Glutamatergic neuron (in vitro differentiated cells): Measurements from ENCODE around the gene VASN. TPM values are rescaled to one million over a fixed set of nuclear protein-coding genes. Genes with fewer than 3 reads are reported as not detected.
"Not testable (repeated sequence)": the region's sequence is repeated elsewhere in the genome, so short reads cannot be mapped to it uniquely, and the experiment has no call there.

ENCODE experiments used
- DNase-seq: peaks from one replicate; pipeline ENCODE4 v3.0.0; 2022
- H3K27ac Mint-ChIP-seq: one replicate; pipeline ENCODE4 v1.8.0; 2020; ENCODE audit warnings: mild to moderate bottlenecking, mixed read lengths, inconsistent platforms; ENCODE audit not compliant: unreplicated experiment
- H3K27me3 Mint-ChIP-seq: one replicate; pipeline ENCODE4 v1.8.0; 2020; ENCODE audit warnings: mild to moderate bottlenecking, moderate library complexity, mixed read lengths, inconsistent platforms; ENCODE audit not compliant: unreplicated experiment
- H3K36me3 Mint-ChIP-seq: one replicate; pipeline ENCODE4 v1.8.0; 2020; ENCODE audit warnings: mild to moderate bottlenecking, mixed read lengths, inconsistent platforms; ENCODE audit not compliant: unreplicated experiment
- H3K4me1 Mint-ChIP-seq: one replicate; pipeline ENCODE4 v1.8.0; 2020; ENCODE audit warnings: mild to moderate bottlenecking, low read depth, mixed read lengths, inconsistent platforms; ENCODE audit not compliant: unreplicated experiment
- H3K4me3 Mint-ChIP-seq: one replicate; pipeline ENCODE4 v1.8.0; 2020; ENCODE audit warnings: mild to moderate bottlenecking, mixed read lengths, inconsistent platforms; ENCODE audit not compliant: unreplicated experiment
- H3K9me3 Mint-ChIP-seq: one replicate; pipeline ENCODE4 v1.8.0; 2020; ENCODE audit warnings: mild to moderate bottlenecking, moderate library complexity, mixed read lengths, inconsistent platforms; ENCODE audit not compliant: unreplicated experiment
- CTCF ChIP-seq: fragments of 200-600 bp; sonication (generic); IDR thresholded peaks from one replicate; pipeline ENCODE4 v1.5.0; 2021; ENCODE audit not compliant: partially characterized antibody, unreplicated experiment
- total RNA-seq: library from RNA; stranded (reverse); fragmentation: NEBNext Ultra II Directional; extraction: Animal tissue kit (Norgen Biotek cat#: 25700); gene quantifications from one replicate; pipeline ENCODE4 v1.2.1, GENCODE V29; 2021; ENCODE audit not compliant: unreplicated experiment

The VASN gene
- total RNA-seq, 1 donor from 2014 or later, result 4.1 TPM

- H3K9me3 Mint-ChIP-seq, result no peaks in the 10 kb centered on the region
- peaks cover 4% of the 10 kb centered on the region for H3K27me3 Mint-ChIP-seq
- H3K27ac Mint-ChIP-seq, result no peak overlapping the region
- peaks cover 6% of the 10 kb centered on the region for H3K4me1 Mint-ChIP-seq
- no peak overlapping the region for H3K4me3 Mint-ChIP-seq
- H3K36me3 Mint-ChIP-seq, result no peaks in the 10 kb centered on the region
- DNase-seq, result no peak
- TF ChIP-seq CTCF, result no peak
Observed at GRCh38 chr16:4333308-4333638, 38.4 kb upstream of the VASN start.

GRCh38 chr16:4333714-4334113, 37.9 kb upstream of the VASN start:
- DNase-seq, H3K27me3 Mint-ChIP-seq, H3K4me3 Mint-ChIP-seq, H3K36me3 Mint-ChIP-seq, H3K4me1 Mint-ChIP-seq, H3K9me3 Mint-ChIP-seq: not testable (repeated sequence)
- H3K27ac Mint-ChIP-seq, result peak overlapping the region; percentile 43

- H3K4me1 Mint-ChIP-seq, result peaks cover 2% of the 10 kb centered on the region
- no peak overlapping the region for H3K27ac Mint-ChIP-seq
- no peak for DNase-seq
- TF ChIP-seq CTCF, result no peak
- peaks cover 1% of the 10 kb centered on the region for H3K9me3 Mint-ChIP-seq
- H3K36me3 Mint-ChIP-seq, result no peaks in the 10 kb centered on the region
- peaks cover 3% of the 10 kb centered on the region for H3K27me3 Mint-ChIP-seq
- H3K4me3 Mint-ChIP-seq, result no peak overlapping the region
Observed at GRCh38 chr16:4334724-4335495, 36.7 kb upstream of the VASN start.

GRCh38 chr16:4336701-4337539, 34.7 kb upstream of the VASN start:
- peaks cover 1% of the 10 kb centered on the region for H3K9me3 Mint-ChIP-seq
- no peak overlapping the region for H3K27ac Mint-ChIP-seq
- H3K4me1 Mint-ChIP-seq, result peaks cover 2% of the 10 kb centered on the region
- no peak overlapping the region for H3K4me3 Mint-ChIP-seq
- TF ChIP-seq CTCF, result no peak
- no peak for DNase-seq
- H3K27me3 Mint-ChIP-seq, result no peaks in the 10 kb centered on the region
- no peaks in the 10 kb centered on the region for H3K36me3 Mint-ChIP-seq

- Mint-ChIP-seq H3K27me3 (no peaks in the 10 kb centered on the region), H3K9me3 (peaks cover 1% of the 10 kb centered on the region), H3K27ac (no peak overlapping the region), H3K36me3 (no peaks in the 10 kb centered on the region), H3K4me1 (peaks cover 2% of the 10 kb centered on the region), H3K4me3 (no peak overlapping the region)
- TF ChIP-seq CTCF, result no peak
- DNase-seq, result no peak
Observed at GRCh38 chr16:4337540-4338088, 34.0 kb upstream of the VASN start.
